ENCODE measurements around the gene ARHGEF25.

ARHGEF25 gene

DNA sequence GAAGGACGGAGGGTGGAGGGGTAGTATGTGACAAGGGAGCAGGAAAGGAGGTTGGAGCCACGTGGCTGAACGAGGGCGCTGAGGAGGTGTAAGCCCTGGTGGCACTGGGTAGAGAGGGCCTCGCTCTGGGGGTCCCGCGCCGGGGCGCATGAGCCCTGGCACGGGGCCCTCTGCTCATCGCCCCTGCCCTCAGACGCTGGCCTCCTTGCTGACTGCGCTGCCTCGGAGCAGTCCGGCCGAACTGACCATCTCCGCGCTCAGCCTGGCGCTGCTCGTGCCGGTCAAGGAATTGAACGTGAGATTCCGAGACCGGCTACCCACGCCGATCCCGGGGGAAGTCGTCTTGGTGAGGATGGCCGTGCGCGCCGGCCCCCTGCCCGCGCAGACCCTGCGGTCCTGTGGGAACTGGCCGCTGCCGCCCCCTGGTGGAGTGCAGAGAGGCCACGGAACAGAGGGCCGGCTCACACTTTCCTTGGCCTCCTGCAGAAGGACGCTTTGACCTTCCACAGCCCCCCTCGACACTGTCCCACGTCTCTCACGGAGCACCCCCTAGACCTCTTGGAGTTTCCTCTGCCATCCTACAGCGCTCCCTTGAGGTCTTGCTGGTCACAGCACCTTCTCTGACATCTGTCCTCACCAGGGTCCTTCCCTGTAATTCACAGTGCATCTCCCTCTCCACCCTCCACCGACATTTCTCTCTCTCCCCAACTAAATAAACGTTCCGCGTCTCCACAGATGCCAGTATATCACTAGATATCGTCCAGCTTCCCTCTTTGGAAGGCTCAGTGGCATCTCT lies 10.5 kb downstream of the ARHGEF25 start:
- DNase-seq (ENCODE audit: low read depth): peak; percentile 36

DNA sequence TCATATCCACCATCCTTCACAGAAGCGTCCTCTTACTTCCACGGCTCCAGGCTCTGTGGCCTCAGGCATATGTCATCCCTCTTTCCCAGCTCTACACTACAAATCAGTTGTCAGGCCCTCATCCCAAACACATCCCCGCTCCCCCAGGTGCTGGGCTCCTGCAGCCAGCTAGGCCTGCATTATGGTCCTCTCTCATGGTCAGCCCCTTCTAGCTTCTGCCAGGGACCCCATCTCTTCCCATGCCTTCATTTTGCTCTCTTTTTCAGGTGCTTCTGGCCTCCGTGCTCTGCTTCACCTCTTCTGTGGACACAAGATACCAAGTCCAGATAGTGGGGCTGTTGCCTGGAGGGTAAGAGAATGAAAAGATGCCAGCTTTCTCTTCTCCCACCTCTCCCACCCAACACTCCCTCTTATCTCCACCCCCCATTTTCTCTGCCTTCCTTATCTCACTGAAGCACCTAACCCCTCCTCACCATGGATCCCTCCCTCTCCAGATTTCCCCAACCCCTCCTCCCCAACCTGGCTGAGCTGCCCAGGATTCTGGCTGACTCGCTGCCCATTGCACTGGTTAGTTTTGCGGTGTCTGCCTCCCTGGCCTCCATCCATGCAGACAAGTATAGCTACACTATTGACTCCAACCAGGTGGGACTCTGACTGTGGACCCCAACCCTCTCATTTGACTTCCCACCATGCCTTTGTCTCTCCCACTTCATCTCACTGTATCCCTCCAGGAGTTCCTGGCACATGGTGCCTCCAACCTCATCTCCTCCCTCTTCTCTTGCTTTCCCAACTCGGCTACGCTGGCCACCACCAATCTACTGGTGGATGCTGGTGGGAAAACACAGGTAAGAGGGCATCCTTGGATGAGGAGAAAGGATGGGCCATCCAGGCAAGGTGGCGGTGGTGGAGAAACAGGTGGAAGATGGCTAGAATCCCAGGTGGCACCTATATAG lies 11.3 kb downstream of the ARHGEF25 start:
- DNase-seq (ENCODE audit: low read depth): no peak

- DNase-seq (ENCODE audit: low read depth): no peak
These were observed 12.2 kb downstream of the ARHGEF25 start for GRCh38 chr12:57623385-57623784.

GRCh38 chr12:57623811-57624390 lies 12.7 kb downstream of the ARHGEF25 start:
- no peak for DNase-seq (ENCODE audit: low read depth)

- DNase-seq (ENCODE audit: low read depth): no peak
These were observed 13.4 kb downstream of the ARHGEF25 start for GRCh38 chr12:57624441-57625220.

GRCh38 chr12:57625261-57626032 lies 14.2 kb downstream of the ARHGEF25 start:
- no peak for DNase-seq (ENCODE audit: low read depth)

DNA sequence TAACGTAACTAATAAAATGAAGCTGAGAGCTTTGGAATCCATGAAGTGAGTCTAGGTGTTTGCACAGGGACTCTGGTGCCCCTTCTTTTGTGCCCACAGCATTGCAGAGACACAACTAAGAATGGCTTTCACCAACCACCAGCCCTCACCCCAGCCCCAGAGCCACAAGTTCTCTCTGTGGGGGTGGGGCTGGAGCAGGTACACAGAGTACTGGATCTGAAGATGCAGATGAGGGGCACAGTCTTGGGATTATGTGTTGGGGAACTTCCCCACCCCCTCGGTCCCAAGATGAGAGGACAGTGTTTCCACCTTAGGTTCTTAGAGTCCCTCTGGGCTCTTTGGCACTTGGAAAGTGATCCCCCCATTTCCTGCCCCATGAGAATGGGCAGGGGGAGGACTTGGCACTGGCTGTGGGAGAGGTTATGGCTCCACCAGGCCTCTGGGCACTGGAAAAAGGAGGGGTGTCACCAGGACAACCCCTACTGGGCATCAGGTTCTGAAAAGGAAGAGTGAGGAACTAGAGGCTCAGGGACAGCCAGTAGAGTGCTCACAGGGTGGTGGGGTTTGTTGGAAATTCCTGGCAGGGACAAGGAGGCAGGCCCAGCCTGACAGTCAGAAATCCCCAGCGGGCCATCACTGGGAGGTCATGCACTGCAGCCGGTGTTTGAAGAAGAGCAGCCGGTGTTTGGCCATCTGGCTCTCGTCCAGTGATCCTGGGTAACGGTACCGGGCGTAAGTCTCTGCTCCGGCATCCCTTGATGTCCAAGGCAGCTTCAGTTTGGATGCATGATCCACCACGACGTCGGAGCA lies 15.1 kb downstream of the ARHGEF25 start:
- no peak for DNase-seq (ENCODE audit: low read depth)

DNA sequence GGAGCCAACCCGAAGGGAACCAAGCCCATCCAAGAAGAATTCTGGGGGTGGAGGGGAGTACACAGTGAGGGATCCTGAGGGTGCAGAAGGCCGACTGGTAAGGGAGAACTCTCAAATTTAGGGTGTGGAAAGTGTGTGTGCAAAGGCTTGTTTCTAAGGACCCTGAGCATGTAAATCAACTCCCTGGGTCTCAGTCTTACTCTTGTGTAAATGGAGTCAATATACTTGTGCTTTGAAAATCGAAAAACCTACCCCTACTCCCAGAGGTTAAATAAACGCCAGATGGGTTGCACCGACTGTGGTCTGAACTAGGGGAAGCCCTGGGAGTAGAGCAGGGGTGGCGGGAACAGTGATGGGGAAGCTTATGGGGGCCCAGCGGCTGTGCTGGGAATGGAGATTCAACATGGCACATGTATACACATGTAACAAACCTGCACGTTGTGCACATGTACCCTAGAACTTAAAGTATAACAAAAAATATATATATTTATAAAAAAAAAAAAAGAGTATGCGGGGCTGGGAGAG lies 15.7 kb downstream of the ARHGEF25 start:
- DNase-seq (ENCODE audit: low read depth): no peak

GRCh38 chr12:57627501-57628279 lies 16.5 kb downstream of the ARHGEF25 start:
- DNase-seq (ENCODE audit: low read depth): no peak

- DNase-seq (ENCODE audit: low read depth): no peak
These were observed 17.3 kb downstream of the ARHGEF25 start for GRCh38 chr12:57628280-57629191.

GRCh38 chr12:57629897-57630471 lies 18.7 kb downstream of the ARHGEF25 start:
- DNase-seq (ENCODE audit: low read depth): no peak

- no peak for DNase-seq (ENCODE audit: low read depth)
These were observed 19.7 kb downstream of the ARHGEF25 start for GRCh38 chr12:57630891-57631433.

DNA sequence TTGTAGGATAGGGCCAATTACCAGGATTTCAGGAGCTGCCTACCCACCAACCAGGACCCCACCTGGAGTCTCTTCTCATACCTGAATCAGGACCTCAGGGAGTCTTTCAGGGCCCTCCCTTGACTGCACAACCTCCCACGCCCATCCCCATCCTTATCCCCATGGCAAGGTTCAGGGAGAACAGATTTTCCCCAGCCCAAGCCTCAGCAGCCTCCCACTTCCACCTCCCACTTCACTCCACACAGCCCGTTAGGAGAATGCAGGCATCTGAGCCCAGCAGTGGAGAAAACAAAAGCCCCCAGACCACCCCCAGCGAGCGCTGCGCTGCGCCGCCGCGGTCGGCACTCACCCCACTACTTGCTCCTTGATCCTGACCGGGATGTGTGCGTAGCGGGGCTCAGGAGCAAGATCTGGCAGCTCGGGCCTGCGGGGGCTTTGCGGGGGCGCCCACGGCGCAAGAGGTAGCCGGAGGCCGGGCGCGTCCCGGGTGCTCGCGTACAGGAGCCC lies 20.4 kb downstream of the ARHGEF25 start:
- no peak for DNase-seq (ENCODE audit: low read depth)

- DNase-seq (ENCODE audit: low read depth): no peak
These were observed 21.1 kb downstream of the ARHGEF25 start for GRCh38 chr12:57632073-57632957.

- peak; percentile 53 for DNase-seq (ENCODE audit: low read depth)
These were observed 22.0 kb downstream of the ARHGEF25 start, which contains the start of gene B4GALNT1 for GRCh38 chr12:57632958-57633840. Gene B4GALNT1, minus strand, starts transcription at chr12:57633201. Its CDS starts 1,069 bp downstream, at chr12:57632132.
